ENCODE results near the gene ATP6V0A1.
"Not testable (repeated sequence)": the region's sequence is repeated elsewhere in the genome, so short reads cannot be mapped to it uniquely, and the experiment has no call there.

Gene ATP6V0A1

DNA sequence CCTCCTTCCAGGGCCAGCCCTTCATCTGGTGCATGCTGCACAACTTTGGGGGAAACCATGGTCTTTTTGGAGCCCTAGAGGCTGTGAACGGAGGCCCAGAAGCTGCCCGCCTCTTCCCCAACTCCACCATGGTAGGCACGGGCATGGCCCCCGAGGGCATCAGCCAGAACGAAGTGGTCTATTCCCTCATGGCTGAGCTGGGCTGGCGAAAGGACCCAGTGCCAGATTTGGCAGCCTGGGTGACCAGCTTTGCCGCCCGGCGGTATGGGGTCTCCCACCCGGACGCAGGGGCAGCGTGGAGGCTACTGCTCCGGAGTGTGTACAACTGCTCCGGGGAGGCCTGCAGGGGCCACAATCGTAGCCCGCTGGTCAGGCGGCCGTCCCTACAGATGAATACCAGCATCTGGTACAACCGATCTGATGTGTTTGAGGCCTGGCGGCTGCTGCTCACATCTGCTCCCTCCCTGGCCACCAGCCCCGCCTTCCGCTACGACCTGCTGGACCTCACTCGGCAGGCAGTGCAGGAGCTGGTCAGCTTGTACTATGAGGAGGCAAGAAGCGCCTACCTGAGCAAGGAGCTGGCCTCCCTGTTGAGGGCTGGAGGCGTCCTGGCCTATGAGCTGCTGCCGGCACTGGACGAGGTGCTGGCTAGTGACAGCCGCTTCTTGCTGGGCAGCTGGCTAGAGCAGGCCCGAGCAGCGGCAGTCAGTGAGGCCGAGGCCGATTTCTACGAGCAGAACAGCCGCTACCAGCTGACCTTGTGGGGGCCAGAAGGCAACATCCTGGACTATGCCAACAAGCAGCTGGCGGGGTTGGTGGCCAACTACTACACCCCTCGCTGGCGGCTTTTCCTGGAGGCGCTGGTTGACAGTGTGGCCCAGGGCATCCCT lies 84.8 kb downstream of the ATP6V0A1 start:
- no peak for DNase-seq

DNA sequence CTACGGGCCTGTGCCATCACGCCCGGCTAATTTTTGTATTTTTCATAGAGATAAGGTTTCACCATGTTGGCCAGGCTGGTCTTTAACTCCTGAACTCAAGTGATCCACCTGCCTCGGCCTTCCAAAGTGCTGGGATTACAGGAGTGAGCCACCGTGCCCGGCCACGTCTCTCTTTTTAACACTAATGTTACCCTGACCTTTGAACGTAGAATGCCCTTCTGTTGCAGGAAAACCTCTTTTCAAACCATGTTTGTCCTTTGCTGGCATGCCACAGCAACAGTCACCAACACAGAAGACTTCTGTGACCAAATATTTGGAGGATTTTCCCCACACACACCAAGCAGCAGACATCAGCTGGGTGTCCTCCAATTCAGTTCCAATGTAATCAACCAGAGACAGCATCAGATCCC lies 86.2 kb downstream of the ATP6V0A1 start:
- DNase-seq = no peak

DNA sequence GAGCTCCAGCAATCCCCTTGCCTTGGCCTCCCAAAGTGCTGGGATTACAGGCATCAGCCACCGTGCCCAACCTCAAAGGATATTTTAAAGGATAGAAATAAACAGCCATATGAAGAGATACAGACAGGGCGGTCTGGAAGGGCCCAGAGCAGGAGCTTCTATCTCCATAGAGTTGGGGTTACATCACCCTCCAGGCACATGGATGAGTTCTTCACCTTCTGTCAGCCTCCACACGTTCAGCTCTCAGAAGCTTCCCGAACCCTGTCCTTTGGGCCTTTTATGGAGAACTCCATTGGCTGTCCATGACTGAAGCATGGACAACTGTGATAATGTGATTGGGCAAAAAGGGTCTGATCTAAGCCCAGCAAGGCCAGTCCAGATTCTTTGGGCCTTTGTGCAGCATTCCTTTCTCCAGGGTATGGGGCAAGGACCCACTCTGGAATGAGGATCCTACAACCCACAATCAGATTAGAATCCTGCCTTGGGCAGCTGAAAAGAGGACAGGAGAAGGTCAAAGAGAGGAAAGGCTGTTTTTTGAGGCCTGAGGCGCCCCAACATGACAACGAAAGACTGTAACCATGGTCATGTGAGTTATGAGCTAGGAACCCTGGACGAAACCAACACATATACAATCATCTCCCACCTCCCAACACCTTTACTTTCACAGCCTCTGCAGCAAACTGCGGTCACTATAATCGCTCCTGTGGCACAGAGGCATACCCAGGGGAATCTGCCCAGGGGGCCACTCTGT lies 87.3 kb downstream of the ATP6V0A1 start:
- DNase-seq = not testable (repeated sequence)

DNA sequence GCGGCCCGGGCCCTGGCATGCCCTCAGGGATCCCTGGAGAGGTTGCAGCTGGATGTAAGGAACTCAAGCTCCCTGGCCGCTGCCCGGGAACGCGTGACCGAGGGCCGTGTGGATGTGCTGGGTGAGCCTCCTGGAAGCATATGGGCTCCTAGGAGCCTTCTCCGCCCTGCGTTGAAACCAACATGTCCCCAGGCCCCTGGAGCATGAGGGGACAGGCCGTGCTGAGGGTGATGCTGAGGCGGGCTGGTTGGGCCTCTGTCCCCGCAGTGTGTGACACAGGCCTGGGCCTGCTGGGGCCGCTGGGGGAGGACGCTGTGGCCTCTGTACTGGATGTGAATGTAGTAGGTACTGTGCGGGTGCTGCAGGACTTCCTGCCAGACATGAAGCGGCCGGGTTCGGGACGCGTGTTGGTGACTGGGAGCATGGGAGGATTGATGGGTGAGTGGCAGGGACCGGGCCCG lies 88.4 kb downstream of the ATP6V0A1 start:
- DNase-seq = no peak

DNA sequence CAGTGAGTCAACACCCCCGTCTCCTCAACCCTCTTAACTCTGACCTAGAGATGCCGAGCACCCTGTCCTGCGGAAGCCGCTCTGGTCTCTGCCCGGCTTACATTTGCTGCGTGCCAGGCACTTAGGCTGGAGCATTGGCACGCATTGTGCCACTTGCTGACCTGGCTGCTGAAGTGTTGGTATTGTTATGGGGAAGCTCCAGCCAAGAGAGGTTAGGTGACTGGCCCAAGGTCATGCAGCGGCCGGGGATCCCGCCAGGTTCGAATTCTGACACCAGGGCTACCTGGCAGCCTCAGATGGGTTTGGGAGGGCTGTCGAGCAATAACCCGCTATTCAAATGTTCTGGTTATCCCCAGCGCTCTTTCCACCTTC lies 89.0 kb downstream of the ATP6V0A1 start:
- no peak for DNase-seq

DNA sequence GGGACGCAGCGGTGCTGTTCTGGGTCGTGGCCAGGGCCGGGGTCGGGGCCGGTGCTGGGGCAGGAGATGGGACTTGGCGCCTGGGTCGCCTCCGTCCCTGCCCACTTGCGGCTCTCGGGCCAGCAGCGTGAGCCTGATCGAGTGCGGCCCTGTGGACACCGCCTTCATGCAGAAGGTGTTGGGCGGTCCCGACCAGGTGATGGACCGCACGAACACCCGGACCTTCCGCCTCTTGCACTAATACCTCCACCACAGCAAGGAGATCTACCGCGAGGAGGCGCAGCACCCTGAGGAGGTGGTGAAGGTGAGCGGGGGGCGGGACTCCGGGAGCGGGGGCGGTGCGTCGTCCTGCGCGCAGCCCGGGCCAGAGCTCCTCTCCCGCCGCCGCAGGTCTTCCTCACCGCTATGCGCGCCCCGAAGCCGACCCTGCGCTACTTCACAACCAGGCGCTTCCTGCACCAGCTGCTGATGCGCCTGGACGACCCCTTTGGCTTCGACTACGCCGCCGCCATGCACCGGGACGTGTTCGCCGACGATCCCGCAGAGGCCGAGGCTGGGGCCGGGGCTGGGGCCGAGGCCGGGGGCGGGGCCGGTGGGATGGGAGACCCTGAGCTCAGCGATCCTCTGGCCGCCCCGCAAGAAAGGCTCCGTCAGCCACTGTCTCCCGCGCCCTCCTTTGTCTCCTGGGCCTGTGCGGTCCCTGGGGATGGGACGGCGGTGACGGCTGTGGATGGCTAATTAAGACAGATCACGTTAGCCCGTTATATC lies 89.6 kb downstream of the ATP6V0A1 start:
- DNase-seq = no peak

DNA sequence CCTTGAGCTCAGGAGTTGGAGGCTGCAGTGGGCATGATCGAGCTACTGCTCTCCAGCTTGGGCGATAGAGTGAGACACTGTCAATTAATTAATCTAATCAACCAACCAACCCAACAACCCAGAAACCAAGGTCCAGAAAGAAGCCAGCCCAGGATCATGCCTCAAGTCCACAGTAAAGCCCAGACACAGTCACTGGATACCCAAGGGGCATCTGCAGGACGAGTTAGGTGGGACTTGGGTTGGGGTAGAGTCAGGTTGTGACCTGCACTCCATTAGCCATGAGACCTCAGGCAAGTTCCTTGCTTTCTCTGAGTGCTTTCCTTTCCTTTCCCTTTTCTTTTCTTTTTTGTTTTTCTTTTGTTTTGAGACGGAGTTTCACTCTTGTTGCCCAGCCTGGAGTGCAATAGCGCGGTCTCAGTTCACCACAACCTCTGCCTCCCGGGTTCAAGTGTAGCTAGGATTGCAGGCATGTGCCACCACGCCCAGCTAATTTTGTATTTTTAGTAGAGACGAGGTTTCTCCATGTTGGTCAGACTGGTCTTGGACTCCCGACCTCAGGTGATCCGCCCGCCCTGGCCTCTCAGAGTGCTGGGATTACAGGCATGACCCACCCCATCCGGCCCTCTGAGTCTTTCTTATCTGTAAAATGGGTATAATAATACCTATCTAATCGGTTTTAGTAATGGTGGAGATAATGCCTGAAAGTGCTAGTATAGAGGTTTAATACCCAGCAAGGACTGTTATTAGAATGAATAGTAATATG lies 90.5 kb downstream of the ATP6V0A1 start:
- DNase-seq = no peak

DNA sequence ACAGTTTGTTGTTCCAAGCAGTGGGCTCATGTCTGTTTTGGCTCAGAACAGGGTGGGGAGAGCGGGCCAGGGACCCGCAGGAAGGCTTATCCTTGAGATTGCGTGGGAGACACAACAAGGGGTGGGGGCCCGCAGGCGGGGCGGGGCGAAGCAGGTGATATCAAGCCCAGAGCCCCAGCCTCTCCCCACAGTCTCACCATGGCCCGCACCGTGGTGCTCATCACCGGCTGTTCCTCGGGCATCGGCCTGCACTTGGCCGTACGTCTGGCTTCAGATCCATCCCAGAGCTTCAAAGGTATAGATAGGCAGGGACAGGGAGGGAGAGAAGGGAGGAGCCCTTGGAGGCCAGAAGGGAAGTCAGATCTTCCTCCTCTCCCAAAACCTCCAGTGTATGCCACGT lies 94.1 kb downstream of the ATP6V0A1 start, which contains the start of gene HSD17B1:
TSS of gene HSD17B1 (plus strand) at position 188 of the 400 bp plus-strand sequence. CDS start at position 199, 11 bp downstream.
- DNase-seq = not testable (repeated sequence)

DNA sequence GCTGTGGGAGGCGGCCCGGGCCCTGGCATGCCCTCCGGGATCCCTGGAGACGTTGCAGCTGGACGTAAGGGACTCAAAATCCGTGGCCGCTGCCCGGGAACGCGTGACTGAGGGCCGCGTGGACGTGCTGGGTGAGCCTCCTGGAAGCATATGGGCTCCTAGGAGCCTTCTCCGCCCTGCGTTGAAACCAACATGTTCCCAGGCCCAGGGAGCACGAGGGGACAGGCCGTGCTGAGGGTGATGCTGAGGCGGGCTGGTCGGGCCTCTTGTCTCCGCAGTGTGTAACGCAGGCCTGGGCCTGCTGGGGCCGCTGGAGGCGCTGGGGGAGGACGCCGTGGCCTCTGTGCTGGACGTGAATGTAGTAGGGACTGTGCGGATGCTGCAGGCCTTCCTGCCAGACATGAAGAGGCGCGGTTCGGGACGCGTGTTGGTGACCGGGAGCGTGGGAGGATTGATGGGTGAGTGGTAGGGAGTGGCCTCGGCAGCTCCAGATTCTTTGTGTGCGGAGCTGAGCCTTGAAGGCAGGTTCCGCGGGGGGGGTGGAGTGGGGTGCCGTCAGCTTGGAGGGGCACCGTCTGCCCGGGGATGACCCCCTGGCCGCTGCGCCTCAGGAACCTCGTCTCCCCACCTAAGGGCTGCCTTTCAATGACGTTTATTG lies 94.6 kb downstream of the ATP6V0A1 start:
- DNase-seq = no peak

DNA sequence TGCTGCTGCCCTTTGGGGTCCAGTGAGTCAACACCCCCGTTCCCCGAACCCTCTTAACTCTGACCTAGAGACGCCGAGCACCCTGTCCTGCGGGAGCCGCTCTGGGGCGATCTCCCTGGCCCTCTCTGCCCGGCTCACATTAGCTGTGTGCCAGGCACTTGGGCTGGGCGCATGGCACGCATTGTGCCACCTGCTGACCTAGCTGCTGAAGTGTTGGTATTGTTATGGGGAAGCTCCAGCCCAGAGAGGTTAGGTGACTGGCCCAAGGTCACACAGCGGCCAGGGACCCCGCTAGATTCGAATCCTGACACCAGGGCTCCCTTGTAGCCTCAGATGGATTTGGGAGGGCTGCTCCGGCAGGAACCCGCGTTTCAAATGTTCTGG lies 95.2 kb downstream of the ATP6V0A1 start:
- DNase-seq = no peak

DNA sequence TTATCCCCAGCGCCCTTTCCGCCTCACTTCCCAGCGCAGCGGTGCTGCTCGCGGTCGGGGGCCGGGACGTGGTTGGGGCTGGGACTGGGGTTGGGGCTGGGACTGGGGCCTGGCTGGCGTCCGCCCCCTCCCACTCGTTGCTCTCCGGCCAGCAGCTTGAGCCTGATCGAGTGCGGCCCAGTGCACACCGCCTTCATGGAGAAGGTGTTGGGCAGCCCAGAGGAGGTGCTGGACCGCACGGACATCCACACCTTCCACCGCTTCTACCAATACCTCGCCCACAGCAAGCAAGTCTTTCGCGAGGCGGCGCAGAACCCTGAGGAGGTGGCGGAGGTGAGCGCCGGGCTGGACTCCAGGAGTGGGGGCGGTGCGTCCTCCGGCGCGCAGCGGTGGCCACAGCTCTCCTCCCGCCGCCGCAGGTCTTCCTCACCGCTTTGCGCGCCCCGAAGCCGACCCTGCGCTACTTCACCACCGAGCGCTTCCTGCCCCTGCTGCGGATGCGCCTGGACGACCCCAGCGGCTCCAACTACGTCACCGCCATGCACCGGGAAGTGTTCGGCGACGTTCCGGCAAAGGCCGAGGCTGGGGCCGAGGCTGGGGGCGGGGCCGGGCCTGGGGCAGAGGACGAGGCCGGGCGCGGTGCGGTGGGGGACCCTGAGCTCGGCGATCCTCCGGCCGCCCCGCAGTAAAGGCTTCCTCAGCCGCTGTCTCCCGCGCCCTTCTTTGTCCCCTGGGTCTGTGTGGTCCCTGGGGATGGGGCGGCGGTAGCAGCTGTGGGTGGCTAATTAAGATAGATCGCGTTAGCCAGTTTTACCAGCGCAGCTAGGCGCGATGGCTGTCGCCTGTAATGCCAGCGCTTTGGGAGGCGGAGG lies 95.8 kb downstream of the ATP6V0A1 start:
- no peak for DNase-seq

DNA sequence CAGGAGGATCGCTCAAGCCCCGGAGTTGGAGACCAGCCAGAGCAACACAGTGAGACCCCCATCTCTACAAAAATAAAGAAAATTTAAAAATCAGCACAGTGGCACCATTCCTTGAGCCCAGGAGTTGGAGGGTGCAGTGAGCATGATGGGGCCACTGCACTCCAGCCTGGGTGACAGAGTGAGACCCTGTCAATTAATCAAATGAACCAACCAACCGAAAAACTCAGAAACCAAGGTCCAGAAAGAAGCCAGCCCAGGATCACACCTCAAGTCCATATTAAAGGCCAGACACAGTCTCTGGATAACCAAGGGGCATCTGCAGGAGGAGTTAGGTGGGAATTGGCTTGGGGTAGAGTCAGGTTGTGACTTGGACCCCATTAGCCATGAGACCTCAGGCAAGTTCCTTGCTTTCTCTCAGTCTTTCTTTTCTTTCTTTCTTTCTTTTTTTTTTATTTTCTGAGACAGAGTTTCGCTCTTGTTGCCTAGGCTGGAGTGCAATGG lies 96.5 kb downstream of the ATP6V0A1 start:
- DNase-seq = no peak

DNA sequence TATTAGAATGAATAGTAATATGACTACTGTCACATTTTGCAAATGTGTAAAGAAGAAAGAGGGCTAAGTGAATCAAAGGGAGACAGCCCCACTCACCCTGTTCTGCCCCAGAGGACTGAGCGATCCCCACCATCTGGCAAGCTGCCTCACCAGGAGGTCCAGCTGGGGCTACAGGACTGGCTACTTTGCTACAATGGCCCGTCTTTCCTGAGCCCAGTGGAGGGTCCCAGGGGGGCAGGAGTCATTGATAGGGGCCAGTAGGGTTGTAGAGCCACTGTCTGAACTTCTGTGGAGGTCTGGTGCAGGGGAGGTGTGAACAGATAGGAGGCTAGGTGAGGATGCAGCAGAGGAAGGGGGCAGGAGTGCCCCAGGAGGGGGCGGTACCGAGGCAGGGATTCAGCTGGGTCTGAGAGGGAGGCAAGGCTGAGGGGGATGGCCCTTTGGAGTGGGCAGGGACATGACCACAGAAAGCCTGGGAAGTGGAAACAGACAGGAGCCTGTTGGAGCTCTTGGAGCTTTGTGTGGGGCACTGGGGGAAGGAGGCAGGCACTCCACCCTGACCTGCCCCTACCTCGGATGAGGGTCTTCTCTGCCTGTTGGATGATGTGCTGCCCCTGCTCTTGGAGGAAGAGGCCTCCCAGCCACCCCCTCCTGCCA lies 97.4 kb downstream of the ATP6V0A1 start:
- DNase-seq = not testable (repeated sequence)

DNA sequence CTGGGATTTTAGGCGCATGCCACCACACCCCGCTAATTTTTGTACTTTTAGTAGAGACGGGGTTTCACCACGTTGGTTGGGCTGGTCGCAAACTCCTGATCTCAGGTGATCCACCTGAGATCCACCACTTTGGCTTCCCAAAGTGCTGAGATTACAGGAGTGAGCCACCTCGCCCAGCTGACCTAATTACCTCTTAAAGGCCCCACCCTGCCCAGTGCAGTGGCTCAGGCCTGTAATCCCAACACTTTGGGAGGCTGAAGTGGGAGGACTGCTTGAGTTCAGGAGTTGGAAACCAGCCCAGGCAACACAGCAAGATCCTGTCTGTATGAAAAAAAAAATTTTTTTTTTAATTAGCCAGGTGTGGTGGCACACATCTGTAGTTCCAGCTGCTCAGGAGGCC lies 100.4 kb downstream of the ATP6V0A1 start:
- DNase-seq = no peak

DNA sequence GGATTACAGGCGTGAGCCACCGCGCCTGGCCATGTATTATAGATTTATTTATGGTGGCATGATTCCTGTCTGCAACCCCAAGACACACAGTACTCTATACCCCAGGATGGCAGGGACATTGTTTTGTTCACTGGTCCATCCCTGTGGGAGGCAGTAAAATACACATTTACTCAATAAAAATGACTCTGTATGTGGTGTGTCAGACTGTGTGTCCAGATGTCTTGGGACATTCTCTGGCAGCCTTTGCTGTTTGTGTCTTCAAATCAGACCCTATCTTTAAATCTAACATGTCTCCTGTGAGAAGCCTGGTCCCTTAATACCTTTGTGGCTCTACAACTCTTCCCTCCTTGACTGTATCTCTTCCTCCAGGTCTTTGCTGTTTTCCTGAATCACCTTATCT lies 101.6 kb downstream of the ATP6V0A1 start:
- no peak for DNase-seq

DNA sequence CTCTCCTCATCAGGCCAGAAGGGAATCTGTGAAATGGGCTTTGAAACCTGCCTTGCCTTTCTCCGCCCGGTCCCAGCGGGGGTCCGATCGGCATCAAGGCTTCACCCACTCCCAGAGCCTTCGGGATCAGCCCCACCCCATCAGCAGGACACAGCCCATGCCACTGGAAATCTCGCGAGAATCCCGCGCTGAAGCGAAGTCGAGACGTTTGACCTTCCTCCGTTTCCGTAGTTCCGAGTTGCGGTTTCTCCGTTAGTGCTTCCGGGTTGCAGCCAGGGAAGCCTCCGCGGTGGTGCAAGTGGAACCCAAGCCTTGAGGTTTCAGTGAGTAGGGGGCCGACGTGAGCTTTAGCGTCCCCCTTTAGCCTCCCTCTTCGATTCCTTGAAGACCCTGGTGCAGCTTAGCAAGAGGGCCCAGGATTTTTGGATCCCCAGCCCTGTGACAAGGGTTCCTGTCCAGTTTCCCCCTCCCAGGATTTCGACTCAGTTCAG lies 103.3 kb downstream of the ATP6V0A1 start, which contains the start of gene COASY:
TSS of gene COASY (plus strand) at position 252 of the 491 bp plus-strand sequence. CDS start 475 bp downstream, outside the sequence.
- DNase-seq = peak; percentile 92

DNA sequence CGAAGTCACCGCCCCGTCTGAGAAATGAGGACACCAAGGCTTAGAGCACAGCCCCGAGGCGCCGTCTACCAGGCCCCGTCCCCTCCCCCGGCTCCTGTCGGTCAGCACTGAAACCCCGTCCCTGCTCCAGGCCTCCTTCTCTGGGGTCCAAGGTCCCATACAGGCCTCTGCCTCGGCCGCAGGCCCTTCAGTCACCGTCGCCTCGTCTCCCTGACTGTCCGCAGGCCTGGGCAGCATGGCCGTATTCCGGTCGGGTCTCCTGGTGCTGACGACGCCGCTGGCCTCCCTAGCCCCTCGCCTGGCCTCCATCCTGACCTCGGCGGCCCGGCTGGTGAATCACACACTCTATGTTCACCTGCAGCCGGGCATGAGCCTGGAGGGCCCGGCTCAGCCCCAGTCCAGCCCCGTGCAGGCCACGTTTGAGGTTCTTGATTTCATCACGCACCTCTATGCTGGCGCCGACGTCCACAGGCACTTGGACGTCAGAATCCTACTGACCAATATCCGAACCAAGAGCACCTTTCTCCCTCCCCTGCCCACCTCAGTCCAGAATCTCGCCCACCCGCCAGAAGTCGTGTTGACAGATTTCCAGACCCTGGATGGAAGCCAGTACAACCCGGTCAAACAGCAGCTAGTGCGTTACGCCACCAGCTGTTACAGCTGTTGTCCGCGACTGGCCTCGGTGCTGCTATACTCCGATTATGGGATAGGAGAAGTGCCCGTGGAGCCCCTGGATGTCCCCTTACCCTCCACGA lies 103.9 kb downstream of the ATP6V0A1 start:
- DNase-seq = no peak

DNA sequence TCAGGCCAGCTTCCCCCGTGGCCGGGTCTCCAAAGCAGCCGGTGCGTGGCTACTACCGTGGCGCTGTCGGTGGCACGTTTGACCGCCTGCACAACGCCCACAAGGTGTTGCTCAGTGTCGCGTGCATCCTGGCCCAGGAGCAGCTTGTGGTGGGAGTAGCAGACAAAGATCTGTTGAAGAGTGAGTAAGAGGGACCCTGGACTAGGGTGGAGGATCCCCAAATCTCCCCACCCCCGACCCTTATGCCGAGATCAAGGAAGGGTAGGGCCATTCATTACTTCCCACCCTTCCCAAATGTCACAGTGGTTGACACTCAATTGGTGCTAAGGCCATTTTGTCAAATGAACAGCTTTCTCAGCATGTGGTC lies 104.4 kb downstream of the ATP6V0A1 start:
- DNase-seq = no peak

DNA sequence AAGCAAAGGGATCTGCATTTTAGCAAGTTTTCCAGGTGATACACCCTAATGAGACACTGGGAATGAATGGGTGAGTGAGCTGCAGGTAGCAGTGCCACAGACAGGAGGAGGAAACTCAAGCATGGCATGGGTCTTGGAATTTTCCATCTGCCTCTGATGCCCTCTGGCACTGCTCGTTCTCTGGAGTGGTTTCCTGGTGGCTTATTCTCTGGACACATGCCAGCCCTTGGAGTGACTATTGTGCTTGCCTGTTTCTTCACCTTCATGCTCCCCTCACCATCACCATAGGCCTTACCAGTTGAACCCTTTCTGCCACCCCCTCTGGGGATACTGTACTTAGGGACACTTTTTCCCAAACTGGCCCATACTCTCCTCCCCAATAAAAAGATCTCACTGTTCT lies 104.9 kb downstream of the ATP6V0A1 start:
- no peak for DNase-seq
